ENCODE measurements around the gene SLK. TPM values are rescaled to one million over a fixed set of nuclear protein-coding genes. Genes with fewer than 3 reads are reported as not detected.

SLK gene
- total and polyA plus RNA-seq, 2 donors (not counting 3 experiments of a cell fraction or from before 2014, with no cell fraction given): 4.5 to 36.0 TPM

DNA sequence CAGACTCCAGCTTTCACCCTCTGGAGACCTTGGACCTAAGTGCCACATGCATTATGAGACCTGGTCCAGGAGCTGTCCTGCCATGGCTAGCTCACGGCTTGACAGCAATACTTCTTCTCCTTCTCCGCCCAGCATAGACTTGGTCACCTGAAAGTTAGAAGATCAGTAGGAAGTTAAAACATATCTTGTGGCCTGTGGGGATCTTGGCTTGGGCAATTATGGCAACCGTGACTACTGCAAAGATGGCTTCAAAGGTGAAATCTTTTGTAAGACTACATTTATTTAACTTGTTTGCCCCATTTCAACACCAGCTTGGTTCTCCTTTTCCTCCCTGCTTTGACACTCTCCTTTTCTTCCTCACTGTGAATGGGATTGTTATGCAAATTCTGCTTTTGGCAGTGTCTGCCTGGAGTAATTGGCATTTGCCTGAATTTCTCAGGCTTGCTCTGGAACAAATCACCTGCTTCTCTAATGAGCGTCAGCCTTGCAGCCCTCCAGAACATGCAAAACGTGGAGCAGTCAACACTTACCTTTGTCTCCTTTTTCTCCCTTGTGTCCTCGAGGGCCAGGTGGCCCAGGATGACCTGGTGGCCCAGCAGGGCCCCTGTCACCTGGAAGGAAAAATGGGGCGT is 65.3 kb downstream of the SLK start:
- CTCF ChIA-PET: interaction anchor here (1.0 to 2.5 kb wide), 3 partner anchors 11 to 144 kb away, joined by 3 to 12 read pairs (median 5); no protein-coding TSS in a partner anchor
- intact Hi-C loops (cut with micrococcal nuclease): no loop called here
- no peak overlapping the region for H3K27ac ChIP-seq (ENCODE audit: insufficient read depth, low read depth, low read length)
- H3K9me3 ChIP-seq (replicated peaks; ENCODE audit: control insufficient read depth, insufficient read depth, low read length): no peaks in the 10 kb centered on the region
- H4K20me1 ChIP-seq (replicated peaks; ENCODE audit: control insufficient read depth, extremely low read depth, insufficient read depth, low read length): no peaks in the 10 kb centered on the region
- H3K4me2 ChIP-seq (ENCODE audit: insufficient read depth, low read length): no peak overlapping the region
- H3K79me2 ChIP-seq (ENCODE audit: control insufficient read depth, insufficient read depth, low read length): no peaks in the 10 kb centered on the region
- no peaks in the 10 kb centered on the region for H3K27me3 ChIP-seq (ENCODE audit: control insufficient read depth in 2 of 2, insufficient read depth in 2 of 2, low read length in 2 of 2)
- DNase-seq (ENCODE audit: low read depth, low spot score): no peak
- H2AFZ ChIP-seq (ENCODE audit: low read depth, low read length): no peak overlapping the region
- FAIRE-seq: no peak
- no TSS peak for BruUV-seq (replicated peaks)
- H3K9ac ChIP-seq (replicated peaks; ENCODE audit: extremely low read depth, insufficient read depth, low read length): no peak overlapping the region
- H3K9me1 ChIP-seq (replicated peaks; ENCODE audit: control insufficient read depth, extremely low read depth, insufficient read depth, low read length): no peaks in the 10 kb centered on the region
- H3K4me1 ChIP-seq (ENCODE audit: control insufficient read depth, extremely low read depth, insufficient read depth, low read length): no peaks in the 10 kb centered on the region
- peaks cover 2 to 3% of the 10 kb centered on the region in 2 experiments for H3K36me3 ChIP-seq (ENCODE audit: control insufficient read depth in 2 of 2, extremely low read depth in 1 of 2, insufficient read depth in 2 of 2, low read length in 2 of 2)
- TF ChIP-seq JUN (IDR thresholded peaks at IDR 0.05; ENCODE audit: borderline replicate concordance, insufficient read depth, insufficient read length, low read depth) (no peak), MYC (IDR thresholded peaks at IDR 0.05; ENCODE audit: low read depth, low read length) (no peak), GATA2 (IDR thresholded peaks at IDR 0.05; ENCODE audit: insufficient read depth, insufficient read length, low read depth, low read length) (no peak), POLR2A (IDR thresholded peaks at IDR 0.05; ENCODE audit: low read depth, low read length) (no peak), POLR2AphosphoS5 (IDR thresholded peaks at IDR 0.05; ENCODE audit: insufficient read depth, low read depth, low read length) (no peak), FOS (IDR thresholded peaks at IDR 0.05; ENCODE audit: borderline replicate concordance, insufficient read depth, low read length) (no peak), EZH2 (IDR thresholded peaks at IDR 0.05; ENCODE audit: borderline replicate concordance, low read depth, low read length, severe bottlenecking) (no peak)
- TF ChIP-seq, protein P1, sequence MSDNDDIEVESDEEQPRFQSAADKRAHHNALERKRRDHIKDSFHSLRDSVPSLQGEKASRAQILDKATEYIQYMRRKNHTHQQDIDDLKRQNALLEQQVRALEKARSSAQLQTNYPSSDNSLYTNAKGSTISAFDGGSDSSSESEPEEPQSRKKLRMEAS (IDR thresholded peaks at IDR 0.05; ENCODE audit: insufficient read depth, insufficient read length): no peak
- TF ChIP-seq, protein P2, sequence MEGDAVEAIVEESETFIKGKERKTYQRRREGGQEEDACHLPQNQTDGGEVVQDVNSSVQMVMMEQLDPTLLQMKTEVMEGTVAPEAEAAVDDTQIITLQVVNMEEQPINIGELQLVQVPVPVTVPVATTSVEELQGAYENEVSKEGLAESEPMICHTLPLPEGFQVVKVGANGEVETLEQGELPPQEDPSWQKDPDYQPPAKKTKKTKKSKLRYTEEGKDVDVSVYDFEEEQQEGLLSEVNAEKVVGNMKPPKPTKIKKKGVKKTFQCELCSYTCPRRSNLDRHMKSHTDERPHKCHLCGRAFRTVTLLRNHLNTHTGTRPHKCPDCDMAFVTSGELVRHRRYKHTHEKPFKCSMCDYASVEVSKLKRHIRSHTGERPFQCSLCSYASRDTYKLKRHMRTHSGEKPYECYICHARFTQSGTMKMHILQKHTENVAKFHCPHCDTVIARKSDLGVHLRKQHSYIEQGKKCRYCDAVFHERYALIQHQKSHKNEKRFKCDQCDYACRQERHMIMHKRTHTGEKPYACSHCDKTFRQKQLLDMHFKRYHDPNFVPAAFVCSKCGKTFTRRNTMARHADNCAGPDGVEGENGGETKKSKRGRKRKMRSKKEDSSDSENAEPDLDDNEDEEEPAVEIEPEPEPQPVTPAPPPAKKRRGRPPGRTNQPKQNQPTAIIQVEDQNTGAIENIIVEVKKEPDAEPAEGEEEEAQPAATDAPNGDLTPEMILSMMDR (IDR thresholded peaks at IDR 0.05; ENCODE audit: extremely low read depth in 1 of 2, insufficient read depth in 1 of 2, low read depth in 1 of 2, low read length in 2 of 2): no peak
- H3K4me3 ChIP-seq (replicated peaks in 1 of 3; ENCODE audit: insufficient read depth in 1 of 3, low read depth in 1 of 3, low read length in 3 of 3): no peak overlapping the region
- dilution Hi-C loops (cut with MboI; ENCODE audit: extremely low pct_ligation_motif_present, low sequenced_read_pairs): no loop called here
- POLR2A ChIA-PET: no interaction called here

All from endothelial cell of umbilical vein (primary cell).